ENCODE measurements around the gene IKZF5.

Gene IKZF5

GRCh38 chr10:123001370-123001769 lies 7.2 kb downstream of the IKZF5 start:
- no peaks in the 10 kb centered on the region for H3K9me3 Mint-ChIP-seq
- no peak overlapping the region for H3K27ac Mint-ChIP-seq
- H3K36me3 Mint-ChIP-seq = peaks cover 4% of the 10 kb centered on the region
- H3K4me1 Mint-ChIP-seq = peaks cover 25% of the 10 kb centered on the region
- no peak for DNase-seq (ENCODE audit: low spot score in 2 of 2)
- no peak overlapping the region for H3K4me3 Mint-ChIP-seq
- no peaks in the 10 kb centered on the region for H3K27me3 Mint-ChIP-seq
- no peak for ATAC-seq (ENCODE audit: low read depth)

GRCh38 chr10:123000155-123000554 lies 8.4 kb downstream of the IKZF5 start:
- peaks cover 23% of the 10 kb centered on the region for H3K4me1 Mint-ChIP-seq
- ATAC-seq (ENCODE audit: low read depth) = no peak

GRCh38 chr10:122999347-122999746 lies 9.2 kb downstream of the IKZF5 start:
- DNase-seq (ENCODE audit: low spot score in 2 of 2) (no peak), ATAC-seq (ENCODE audit: low read depth) (no peak)
- no peaks in the 10 kb centered on the region for H3K9me3 Mint-ChIP-seq
- H3K4me3 Mint-ChIP-seq = no peak overlapping the region
- H3K27me3 Mint-ChIP-seq = no peaks in the 10 kb centered on the region
- H3K27ac Mint-ChIP-seq = peak overlapping the region; percentile 68
- peaks cover 10% of the 10 kb centered on the region for H3K36me3 Mint-ChIP-seq
- peaks cover 24% of the 10 kb centered on the region for H3K4me1 Mint-ChIP-seq

More at GRCh38 chr10:123000155-123000554, 8.4 kb downstream of the IKZF5 start:
- no peak for DNase-seq (ENCODE audit: low spot score in 2 of 2)
- H3K9me3 Mint-ChIP-seq = no peaks in the 10 kb centered on the region
- H3K27me3 Mint-ChIP-seq = no peaks in the 10 kb centered on the region
- H3K27ac Mint-ChIP-seq = peak overlapping the region; percentile 68
- no peak overlapping the region for H3K4me3 Mint-ChIP-seq
- H3K36me3 Mint-ChIP-seq = peaks cover 9% of the 10 kb centered on the region

- peak overlapping the region; percentile 28 for H3K27ac Mint-ChIP-seq
- peaks cover 24% of the 10 kb centered on the region for H3K4me1 Mint-ChIP-seq
- no peaks in the 10 kb centered on the region for H3K9me3 Mint-ChIP-seq
- H3K27me3 Mint-ChIP-seq = no peaks in the 10 kb centered on the region
- peaks cover 13% of the 10 kb centered on the region for H3K36me3 Mint-ChIP-seq
- no peak for DNase-seq (ENCODE audit: low spot score in 2 of 2)
- no peak for ATAC-seq (ENCODE audit: low read depth)
- H3K4me3 Mint-ChIP-seq = no peak overlapping the region
These were observed 9.7 kb downstream of the IKZF5 start for GRCh38 chr10:122998934-122999333.

- DNase-seq (ENCODE audit: low spot score in 2 of 2) (no peak), ATAC-seq (ENCODE audit: low read depth) (no peak)
- Mint-ChIP-seq H3K36me3 (peaks cover 14% of the 10 kb centered on the region), H3K27ac (peak overlapping the region; percentile 28), H3K4me3 (no peak overlapping the region), H3K9me3 (no peaks in the 10 kb centered on the region), H3K27me3 (no peaks in the 10 kb centered on the region), H3K4me1 (peaks cover 21% of the 10 kb centered on the region)
These were observed 10.2 kb downstream of the IKZF5 start for GRCh38 chr10:122998360-122998917.

- Mint-ChIP-seq H3K4me1 (peaks cover 21% of the 10 kb centered on the region), H3K9me3 (no peaks in the 10 kb centered on the region), H3K27ac (peak overlapping the region; percentile 28), H3K36me3 (peaks cover 14% of the 10 kb centered on the region), H3K27me3 (no peaks in the 10 kb centered on the region), H3K4me3 (no peak overlapping the region)
- ATAC-seq (ENCODE audit: low read depth) (no peak), DNase-seq (ENCODE audit: low spot score in 2 of 2) (no peak)
These were observed 10.7 kb downstream of the IKZF5 start for GRCh38 chr10:122997864-122998263.

GRCh38 chr10:122995936-122996335 lies 12.7 kb downstream of the IKZF5 start:
- Mint-ChIP-seq H3K27me3 (no peaks in the 10 kb centered on the region), H3K27ac (no peak overlapping the region), H3K9me3 (no peaks in the 10 kb centered on the region), H3K4me3 (no peak overlapping the region), H3K4me1 (peaks cover 13% of the 10 kb centered on the region), H3K36me3 (peaks cover 10% of the 10 kb centered on the region)
- no peak for ATAC-seq (ENCODE audit: low read depth)
- DNase-seq (ENCODE audit: low spot score in 2 of 2) = no peak

GRCh38 chr10:122993797-122994336 lies 14.7 kb downstream of the IKZF5 start:
- Mint-ChIP-seq H3K4me1 (peaks cover 3% of the 10 kb centered on the region), H3K9me3 (no peaks in the 10 kb centered on the region), H3K27ac (no peak overlapping the region), H3K27me3 (no peaks in the 10 kb centered on the region), H3K36me3 (peaks cover 10% of the 10 kb centered on the region), H3K4me3 (no peak overlapping the region)
- DNase-seq (ENCODE audit: low spot score in 2 of 2) (no peak), ATAC-seq (ENCODE audit: low read depth) (no peak)

GRCh38 chr10:122992031-122992585 lies 16.5 kb downstream of the IKZF5 start:
- H3K27ac Mint-ChIP-seq = no peak overlapping the region
- ATAC-seq (ENCODE audit: low read depth) (no peak), DNase-seq (ENCODE audit: low spot score in 2 of 2) (no peak)
- no peaks in the 10 kb centered on the region for H3K27me3 Mint-ChIP-seq
- H3K4me1 Mint-ChIP-seq = peaks cover 3% of the 10 kb centered on the region
- peaks cover 13% of the 10 kb centered on the region for H3K36me3 Mint-ChIP-seq
- H3K9me3 Mint-ChIP-seq = no peaks in the 10 kb centered on the region
- H3K4me3 Mint-ChIP-seq = no peak overlapping the region

- H3K36me3 Mint-ChIP-seq = peaks cover 12% of the 10 kb centered on the region
- H3K4me3 Mint-ChIP-seq = no peak overlapping the region
- no peaks in the 10 kb centered on the region for H3K27me3 Mint-ChIP-seq
- no peak for ATAC-seq (ENCODE audit: low read depth)
- H3K4me1 Mint-ChIP-seq = peaks cover 2% of the 10 kb centered on the region
- no peak overlapping the region for H3K27ac Mint-ChIP-seq
- no peak for DNase-seq (ENCODE audit: low spot score in 2 of 2)
- no peaks in the 10 kb centered on the region for H3K9me3 Mint-ChIP-seq
These were observed 18.3 kb downstream of the IKZF5 start for GRCh38 chr10:122990278-122990677.

- no peaks in the 10 kb centered on the region for H3K4me1 Mint-ChIP-seq
- no peak for DNase-seq (ENCODE audit: low spot score in 2 of 2)
- H3K4me3 Mint-ChIP-seq = no peak overlapping the region
- ATAC-seq (ENCODE audit: low read depth) = no peak
- no peak overlapping the region for H3K27ac Mint-ChIP-seq
- no peaks in the 10 kb centered on the region for H3K9me3 Mint-ChIP-seq
- no peaks in the 10 kb centered on the region for H3K27me3 Mint-ChIP-seq
- peaks cover 8% of the 10 kb centered on the region for H3K36me3 Mint-ChIP-seq
These were observed 20.1 kb downstream of the IKZF5 start for GRCh38 chr10:122988501-122988900.

GRCh38 chr10:122986335-122986734 lies 22.3 kb downstream of the IKZF5 start:
- Mint-ChIP-seq H3K4me1 (no peaks in the 10 kb centered on the region), H3K27ac (no peak overlapping the region), H3K9me3 (no peaks in the 10 kb centered on the region), H3K36me3 (peaks cover 8% of the 10 kb centered on the region), H3K27me3 (no peaks in the 10 kb centered on the region), H3K4me3 (no peak overlapping the region)
- DNase-seq (ENCODE audit: low spot score in 2 of 2) (no peak), ATAC-seq (ENCODE audit: low read depth) (no peak)

- Mint-ChIP-seq H3K9me3 (no peaks in the 10 kb centered on the region), H3K4me3 (no peak overlapping the region), H3K4me1 (peaks cover 7% of the 10 kb centered on the region), H3K27ac (no peak overlapping the region), H3K27me3 (no peaks in the 10 kb centered on the region), H3K36me3 (peaks cover 8% of the 10 kb centered on the region)
- ATAC-seq (ENCODE audit: low read depth) (no peak), DNase-seq (ENCODE audit: low spot score in 2 of 2) (no peak)
These were observed 23.9 kb downstream of the IKZF5 start for GRCh38 chr10:122984708-122985107.

GRCh38 chr10:122983898-122984297 lies 24.7 kb downstream of the IKZF5 start:
- peaks cover 7% of the 10 kb centered on the region for H3K4me1 Mint-ChIP-seq
- H3K27me3 Mint-ChIP-seq = no peaks in the 10 kb centered on the region
- no peak overlapping the region for H3K27ac Mint-ChIP-seq
- H3K36me3 Mint-ChIP-seq = peaks cover 8% of the 10 kb centered on the region
- no peaks in the 10 kb centered on the region for H3K9me3 Mint-ChIP-seq
- H3K4me3 Mint-ChIP-seq = no peak overlapping the region
- ATAC-seq (ENCODE audit: low read depth) (no peak), DNase-seq (ENCODE audit: low spot score in 2 of 2) (no peak)

- DNase-seq (ENCODE audit: low spot score in 2 of 2) = no peak
- H3K4me1 Mint-ChIP-seq = peaks cover 7% of the 10 kb centered on the region
- no peaks in the 10 kb centered on the region for H3K27me3 Mint-ChIP-seq
- peaks cover 3% of the 10 kb centered on the region for H3K36me3 Mint-ChIP-seq
- peak overlapping the region; percentile 98 for H3K27ac Mint-ChIP-seq
- no peaks in the 10 kb centered on the region for H3K9me3 Mint-ChIP-seq
- peak overlapping the region; percentile 88 for H3K4me3 Mint-ChIP-seq
- ATAC-seq (ENCODE audit: low read depth) = no peak
These were observed 27.5 kb downstream of the IKZF5 start for GRCh38 chr10:122981066-122981464.

Data from memory B cell (primary cell).